DOHH2 (cell line): ENCODE data around the gene MEGF11.

ENCODE experiments used
- CTCF ChIP-seq: fragments of 200-600 bp; sonication (generic); IDR thresholded peaks from one replicate; pipeline ENCODE4 v1.5.1; 2014; ENCODE audit warnings: antibody characterized with exemption, mild to moderate bottlenecking, low read depth, low read length; ENCODE audit not compliant: poor library complexity, severe bottlenecking
- EZH2phosphoT487 ChIP-seq: fragments of 200-600 bp; sonication (generic); IDR thresholded peaks from 2 replicates; pipeline ENCODE4 v1.6.1; 2017; ENCODE audit warnings: borderline replicate concordance, mild to moderate bottlenecking, antibody characterized with exemption, low read length, moderate library complexity, mixed read lengths

GRCh38 chr15:66004618-66005262 lies 248.8 kb downstream of the MEGF11 start:
- TF ChIP-seq CTCF (no peak), EZH2phosphoT487 (no peak)
